Neural cell (in vitro differentiated cells): Measurements from ENCODE around the gene GART.

Experiments
- EP300 ChIP-seq: fragments of 450-650 bp; conservative IDR thresholded peaks from 2 replicates; pipeline ENCODE4 v1.6.1; 2014; ENCODE audit warnings: antibody characterized with exemption, mild to moderate bottlenecking, moderate library complexity; ENCODE audit not compliant: poor library complexity, severe bottlenecking
- EZH2 ChIP-seq: fragments of 200-600, 300-800 bp; shearing (Covaris generic), sonication (generic); IDR thresholded peaks from 2 replicates; pipeline ENCODE4 v1.6.1; 2014; ENCODE audit warnings: antibody characterized with exemption, low read length, borderline replicate concordance, mild to moderate bottlenecking; ENCODE audit not compliant: insufficient read depth, poor library complexity, severe bottlenecking
- POLR2AphosphoS5 ChIP-seq: IDR thresholded peaks from 2 replicates; pipeline ENCODE4 v1.6.1; 2012
- RAD21 ChIP-seq: fragments of 450-650 bp; conservative IDR thresholded peaks from 2 replicates; pipeline ENCODE4 v1.6.1; 2014; ENCODE audit warnings: antibody characterized with exemption, mild to moderate bottlenecking, moderate library complexity
- SMC3 ChIP-seq: fragments of 450-650 bp; conservative IDR thresholded peaks from 2 replicates; pipeline ENCODE4 v1.6.1; 2014; ENCODE audit warnings: antibody characterized with exemption, mild to moderate bottlenecking, moderate library complexity; ENCODE audit not compliant: poor library complexity
- TAF1 ChIP-seq: IDR thresholded peaks from 2 replicates; pipeline ENCODE4 v1.6.1; 2012; ENCODE audit warnings: low read depth
- TF ChIP-seq, protein P1 (sequence below): fragments of 450-650 bp; IDR thresholded peaks from 2 replicates; pipeline ENCODE4 v1.5.1; 2014; ENCODE audit warnings: antibody characterized with exemption, mild to moderate bottlenecking, moderate library complexity; ENCODE audit not compliant: poor library complexity, severe bottlenecking

- TF ChIP-seq, protein P1, sequence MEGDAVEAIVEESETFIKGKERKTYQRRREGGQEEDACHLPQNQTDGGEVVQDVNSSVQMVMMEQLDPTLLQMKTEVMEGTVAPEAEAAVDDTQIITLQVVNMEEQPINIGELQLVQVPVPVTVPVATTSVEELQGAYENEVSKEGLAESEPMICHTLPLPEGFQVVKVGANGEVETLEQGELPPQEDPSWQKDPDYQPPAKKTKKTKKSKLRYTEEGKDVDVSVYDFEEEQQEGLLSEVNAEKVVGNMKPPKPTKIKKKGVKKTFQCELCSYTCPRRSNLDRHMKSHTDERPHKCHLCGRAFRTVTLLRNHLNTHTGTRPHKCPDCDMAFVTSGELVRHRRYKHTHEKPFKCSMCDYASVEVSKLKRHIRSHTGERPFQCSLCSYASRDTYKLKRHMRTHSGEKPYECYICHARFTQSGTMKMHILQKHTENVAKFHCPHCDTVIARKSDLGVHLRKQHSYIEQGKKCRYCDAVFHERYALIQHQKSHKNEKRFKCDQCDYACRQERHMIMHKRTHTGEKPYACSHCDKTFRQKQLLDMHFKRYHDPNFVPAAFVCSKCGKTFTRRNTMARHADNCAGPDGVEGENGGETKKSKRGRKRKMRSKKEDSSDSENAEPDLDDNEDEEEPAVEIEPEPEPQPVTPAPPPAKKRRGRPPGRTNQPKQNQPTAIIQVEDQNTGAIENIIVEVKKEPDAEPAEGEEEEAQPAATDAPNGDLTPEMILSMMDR = no peak
- TF ChIP-seq TAF1 = no peak
- TF ChIP-seq EZH2 = no peak
- no peak for TF ChIP-seq RAD21
- TF ChIP-seq SMC3 = no peak
- no peak for TF ChIP-seq POLR2AphosphoS5
- no peak for TF ChIP-seq EP300
These were observed 86.1 kb downstream of the GART start for GRCh38 chr21:33455686-33456446.
